Mucosa of gallbladder (tissue), 1 donor: ENCODE results near the gene PRTFDC1. TPM values are rescaled to one million over a fixed set of nuclear protein-coding genes. Genes with fewer than 3 reads are reported as not detected.
"Not testable (repeated sequence)": the region's sequence is repeated elsewhere in the genome, so short reads cannot be mapped to it uniquely, and the experiment has no call there.

Source experiments
- DNase-seq: peaks from one replicate; pipeline ENCODE4 v3.0.0-alpha.2; 2020; ENCODE audit warnings: low spot score
- total RNA-seq: library from RNA; stranded (reverse); gene quantifications from one replicate; pipeline ENCODE4 v1.2.1, GENCODE V29; 2021
- donor health status: DM: no; HTN: no; CAD: no.

PRTFDC1 gene
- total RNA-seq, 1 donor from 2014 or later = 12.0 TPM

DNA sequence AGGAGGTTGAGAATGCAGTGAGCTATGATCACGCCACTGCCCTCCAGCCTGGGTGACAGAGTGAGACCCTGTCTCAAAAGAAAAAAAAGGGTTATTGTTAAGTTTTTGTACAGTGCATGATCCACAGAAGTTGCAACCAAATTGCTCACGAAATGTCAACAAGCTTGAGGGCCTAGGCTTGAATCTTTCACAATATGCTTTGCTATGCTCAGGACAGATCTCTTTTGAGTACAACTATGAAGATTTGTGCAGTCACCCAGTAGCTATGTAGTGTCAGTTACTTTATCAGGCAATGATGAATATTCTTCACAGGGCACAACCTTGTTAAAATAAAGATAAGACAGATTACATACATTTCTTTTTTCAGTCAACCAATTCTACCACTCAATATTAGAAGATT is 109.2 kb downstream of the PRTFDC1 start:
- no peak for DNase-seq

DNA sequence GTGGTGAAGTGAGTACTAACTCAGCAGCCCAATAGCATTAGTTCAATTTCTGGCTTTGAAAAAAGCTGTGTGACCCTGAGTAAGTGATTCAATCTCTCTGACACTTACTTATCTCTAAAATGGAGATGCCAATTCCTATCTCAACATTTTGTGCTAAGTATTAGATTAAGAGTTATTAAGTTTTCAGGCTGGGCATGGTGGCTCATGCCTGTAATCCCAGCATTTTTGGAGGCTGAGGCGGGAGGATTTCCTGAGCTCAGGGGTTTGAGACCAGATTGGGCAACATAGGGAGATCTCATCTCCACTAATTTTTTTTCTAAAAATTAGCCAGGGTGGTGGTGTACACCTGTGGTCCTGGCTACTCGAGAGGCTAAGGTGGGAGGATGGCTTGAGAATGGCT is 109.5 kb downstream of the PRTFDC1 start:
- DNase-seq = no peak

DNA sequence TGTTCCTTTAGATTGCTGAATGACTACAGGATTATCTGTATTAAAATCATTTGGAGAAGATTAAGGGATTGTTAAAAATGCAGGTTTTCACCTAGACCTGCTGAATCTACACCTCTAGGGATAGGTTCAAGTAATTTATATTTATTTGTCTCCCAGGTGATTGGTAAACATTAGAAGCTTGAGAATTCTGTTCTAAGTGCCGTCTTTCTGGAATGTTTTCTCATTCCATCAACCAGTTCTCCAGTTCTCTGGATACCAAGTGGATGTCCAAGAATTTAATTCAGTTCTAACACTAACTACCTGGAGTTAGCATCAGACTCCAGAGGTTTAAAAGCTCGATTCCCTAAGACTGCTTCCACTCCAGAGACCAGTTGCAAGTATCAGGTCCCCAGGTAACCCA is 110.9 kb downstream of the PRTFDC1 start:
- DNase-seq = no peak

DNA sequence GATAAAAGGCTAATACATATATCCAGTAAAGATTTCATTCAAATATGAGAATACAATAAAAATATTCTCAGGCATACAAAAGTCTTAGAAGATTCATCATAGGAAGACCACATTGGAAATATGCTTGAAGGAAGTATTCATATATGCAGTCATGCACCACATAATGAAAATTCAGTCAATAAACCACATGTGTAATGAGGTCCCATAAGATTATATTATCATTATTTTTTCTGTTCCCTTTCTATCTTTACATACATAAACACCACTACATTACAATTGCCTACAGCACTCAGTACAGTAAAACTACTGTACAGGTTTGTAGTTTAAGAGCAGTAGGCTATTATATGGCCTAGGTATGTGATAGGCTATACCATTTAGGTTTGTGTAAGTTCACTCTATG is 111.6 kb downstream of the PRTFDC1 start:
- no peak for DNase-seq

- not testable (repeated sequence) for DNase-seq
Observed at GRCh38 chr10:24837781-24838180, 114.6 kb downstream of the PRTFDC1 start.

DNA sequence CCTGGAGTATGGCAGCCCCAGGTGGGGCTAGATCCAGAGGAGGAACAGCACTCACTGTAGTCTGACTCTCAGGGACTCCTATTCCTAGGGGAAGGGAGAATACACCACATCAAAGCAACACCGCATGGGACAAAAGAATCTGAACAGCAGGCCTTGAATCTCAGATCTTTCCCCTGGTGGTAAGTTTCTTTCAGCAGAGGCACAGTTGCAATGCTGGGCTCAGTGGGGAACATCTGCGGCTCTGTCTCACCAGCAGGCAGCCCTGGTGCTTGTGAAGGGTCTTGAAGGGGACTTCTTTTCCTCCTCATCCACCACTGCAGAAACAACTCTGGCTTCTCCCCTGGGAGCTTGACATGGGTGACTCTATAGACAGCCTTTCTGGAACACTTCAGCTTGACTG is 117.5 kb downstream of the PRTFDC1 start:
- DNase-seq = no peak

- no peak for DNase-seq
Observed at GRCh38 chr10:24826009-24826408, 126.4 kb downstream of the PRTFDC1 start.

DNA sequence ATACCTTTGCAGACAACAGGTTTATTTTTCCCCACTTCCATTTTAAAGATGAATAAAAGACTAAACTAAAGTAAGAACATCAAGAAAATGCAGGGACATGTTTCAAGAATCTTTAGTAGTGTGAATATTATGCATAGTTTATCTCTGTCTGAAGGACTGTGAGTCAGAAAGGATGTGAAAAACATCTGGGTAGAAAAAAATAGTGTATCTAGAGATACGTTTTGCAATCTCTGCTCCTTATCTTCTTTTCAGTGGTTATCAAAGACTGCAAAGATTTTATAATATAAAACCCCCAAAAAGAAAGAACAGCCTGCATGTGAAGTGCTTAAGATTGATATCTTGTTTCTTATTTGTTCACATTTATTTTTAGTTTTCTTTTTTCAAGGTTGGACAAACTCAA is 126.9 kb downstream of the PRTFDC1 start:
- DNase-seq = no peak

DNA sequence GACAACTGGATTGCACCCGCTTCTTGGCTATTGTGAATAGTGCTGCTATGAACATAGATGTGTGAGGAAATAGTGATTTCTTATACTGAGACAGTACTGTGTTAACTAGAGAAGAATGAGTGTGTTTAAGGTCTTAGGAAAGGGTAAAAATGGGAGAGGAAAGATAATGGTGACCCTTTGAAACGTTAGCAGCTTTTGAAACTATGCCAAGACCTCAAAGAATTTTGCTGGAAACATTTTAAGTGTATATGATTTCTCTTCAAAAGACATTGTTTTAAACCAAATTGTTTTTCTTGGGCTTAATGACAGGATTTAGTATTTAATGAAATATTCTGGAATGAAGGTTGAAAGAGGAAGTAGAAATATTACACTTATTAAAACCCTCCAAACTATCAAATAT is 127.9 kb downstream of the PRTFDC1 start:
- DNase-seq = no peak

- DNase-seq = no peak
Observed at GRCh38 chr10:24824124-24824523, 128.3 kb downstream of the PRTFDC1 start.

DNA sequence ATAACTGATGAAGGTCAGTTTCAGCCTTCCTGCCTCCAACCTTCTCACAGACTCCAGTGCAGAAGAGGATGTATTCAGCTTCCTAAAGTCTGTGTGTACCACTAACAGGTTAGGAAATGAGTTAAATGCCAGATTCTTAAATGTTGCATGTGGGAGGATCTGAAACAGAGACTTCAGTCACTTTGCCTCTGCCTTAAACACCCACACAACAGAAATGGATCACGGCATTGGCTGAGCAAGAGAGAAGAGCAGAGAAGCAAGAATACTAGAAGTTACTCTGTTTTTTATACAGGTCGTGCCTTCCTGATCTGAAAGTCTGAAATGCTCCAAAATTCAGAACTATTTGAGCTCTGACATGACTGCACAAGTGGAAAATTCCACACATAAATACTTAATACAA is 129.8 kb downstream of the PRTFDC1 start:
- DNase-seq = no peak

GRCh38 chr10:24821986-24822385 is 130.4 kb downstream of the PRTFDC1 start:
- no peak for DNase-seq

DNA sequence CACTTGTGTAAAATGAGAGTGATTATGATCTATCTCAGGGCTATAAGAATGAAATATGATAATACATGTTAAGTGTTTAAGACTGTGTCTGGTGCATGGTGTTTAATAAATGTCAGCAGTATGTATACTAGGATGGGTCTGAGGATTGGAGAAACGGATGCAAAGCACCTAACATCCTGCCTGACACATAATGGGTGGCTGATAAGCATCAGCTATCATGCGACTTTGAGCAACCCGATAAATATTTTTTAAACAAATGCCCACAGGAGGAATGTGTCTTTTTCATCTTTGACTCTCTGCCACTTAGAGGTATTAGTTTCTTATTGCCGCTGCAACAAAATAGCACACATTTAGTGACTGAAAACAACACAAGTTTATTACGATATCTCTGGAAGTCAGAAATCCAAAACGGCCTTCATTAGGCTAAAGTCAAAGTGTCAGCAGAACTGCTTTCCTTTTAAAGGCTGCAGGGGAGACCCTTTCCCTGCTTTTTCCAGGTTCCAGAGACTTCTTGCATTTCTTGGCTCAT is 135.5 kb downstream of the PRTFDC1 start:
- DNase-seq = no peak

GRCh38 chr10:24814568-24815313 is 137.7 kb downstream of the PRTFDC1 start:
- no peak for DNase-seq

DNA sequence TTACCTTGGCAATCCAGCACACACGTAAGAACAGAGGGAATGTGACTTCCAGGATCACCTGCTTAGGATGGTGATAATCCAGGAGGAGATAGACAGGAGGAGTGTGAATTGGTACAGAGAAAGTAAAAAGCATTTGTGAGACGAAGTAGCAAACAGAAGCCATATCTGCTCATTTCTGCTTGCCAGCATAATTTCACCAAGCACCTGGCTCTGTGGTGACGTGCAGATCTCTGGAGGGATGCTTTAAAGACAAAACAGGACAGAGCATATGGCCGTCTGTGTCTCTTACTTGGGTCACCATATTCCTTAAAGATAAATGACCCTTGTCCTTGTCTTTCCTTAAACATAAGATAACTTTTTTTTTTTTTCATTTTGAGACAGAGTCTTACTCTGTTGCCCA is 138.6 kb downstream of the PRTFDC1 start:
- DNase-seq = no peak

- DNase-seq = no peak
Observed at GRCh38 chr10:24806262-24806661, 146.1 kb downstream of the PRTFDC1 start.

- DNase-seq = no peak
Observed at GRCh38 chr10:24804956-24805355, 147.4 kb downstream of the PRTFDC1 start.

DNA sequence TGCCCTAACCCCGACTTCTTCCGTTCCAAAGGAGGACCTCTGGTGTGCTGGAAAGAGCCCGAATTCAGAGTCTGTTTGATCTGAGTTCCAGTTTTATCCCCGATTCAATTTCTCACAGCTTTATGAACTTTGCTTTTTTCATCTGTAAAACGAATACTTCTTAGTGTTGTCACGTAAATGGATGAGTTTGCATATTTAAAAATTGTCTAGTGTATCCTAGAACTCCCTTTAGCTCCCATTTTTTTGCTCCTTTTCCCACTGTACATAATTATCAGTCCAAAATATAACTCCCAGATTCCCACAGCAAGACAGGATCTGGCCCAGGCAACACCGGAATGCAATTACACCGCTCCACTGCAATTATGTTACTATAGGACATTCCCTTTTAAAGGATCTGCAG is 148.0 kb downstream of the PRTFDC1 start:
- DNase-seq = no peak

DNA sequence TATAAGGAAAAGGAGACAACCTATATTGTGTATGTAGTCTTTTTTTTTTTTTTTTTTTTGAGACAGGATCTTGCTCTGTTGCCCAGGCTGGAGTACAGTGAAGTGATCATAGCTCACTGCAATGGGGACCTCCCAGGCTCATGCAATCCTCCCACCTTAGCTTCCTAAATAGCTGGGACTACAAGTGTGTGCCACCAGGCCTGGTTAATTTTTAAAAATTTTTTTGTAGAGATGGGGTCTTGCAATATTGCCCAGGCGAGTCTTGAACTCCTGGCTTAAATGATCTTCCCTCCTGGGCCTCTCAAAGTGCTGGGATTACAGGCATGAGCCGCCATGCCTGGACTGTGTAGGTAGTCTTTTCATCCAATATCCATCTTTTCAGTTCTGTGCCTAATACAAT is 150.0 kb downstream of the PRTFDC1 start:
- DNase-seq = no peak

- no peak for DNase-seq
Observed at GRCh38 chr10:24800861-24801260, 151.5 kb downstream of the PRTFDC1 start.
